Neural cell (in vitro differentiated cells): ENCODE data around the gene BCAS1.

ENCODE experiments used
- CTCF ChIP-seq: fragments of 450-650 bp; IDR thresholded peaks from 2 replicates; pipeline ENCODE4 v1.5.1; 2014; ENCODE audit warnings: antibody characterized with exemption, mild to moderate bottlenecking, moderate library complexity; ENCODE audit not compliant: poor library complexity, severe bottlenecking
- EP300 ChIP-seq: fragments of 450-650 bp; conservative IDR thresholded peaks from 2 replicates; pipeline ENCODE4 v1.6.1; 2014; ENCODE audit warnings: antibody characterized with exemption, mild to moderate bottlenecking, moderate library complexity; ENCODE audit not compliant: poor library complexity, severe bottlenecking
- EZH2 ChIP-seq: fragments of 200-600, 300-800 bp; shearing (Covaris generic), sonication (generic); IDR thresholded peaks from 2 replicates; pipeline ENCODE4 v1.6.1; 2014; ENCODE audit warnings: antibody characterized with exemption, low read length, borderline replicate concordance, mild to moderate bottlenecking; ENCODE audit not compliant: insufficient read depth, poor library complexity, severe bottlenecking
- POLR2AphosphoS5 ChIP-seq: IDR thresholded peaks from 2 replicates; pipeline ENCODE4 v1.6.1; 2012
- REST ChIP-seq: IDR thresholded peaks from 2 replicates; pipeline ENCODE4 v1.6.1; 2012; ENCODE audit warnings: borderline replicate concordance
- TAF1 ChIP-seq: IDR thresholded peaks from 2 replicates; pipeline ENCODE4 v1.6.1; 2012; ENCODE audit warnings: low read depth

- TF ChIP-seq CTCF (no peak), POLR2AphosphoS5 (no peak), TAF1 (no peak), EZH2 (no peak), EP300 (no peak), REST (no peak)
Observed at GRCh38 chr20:53957451-53958172, 112.8 kb downstream of the BCAS1 start.
